CD14-positive monocyte (primary cell): ENCODE data around the gene ORMDL2. TPM values are rescaled to one million over a fixed set of nuclear protein-coding genes. Genes with fewer than 3 reads are reported as not detected.

Experiments
- DNase-seq, 3 donors: peaks; one replicate each; pipeline ENCODE4 v3.0.0-alpha.2; 2011 to 2022
- H2AFZ ChIP-seq: 2 replicates; pipeline ENCODE4 v1.6.0; 2012; ENCODE audit warnings: mild to moderate bottlenecking, low read depth, low read length, inconsistent platforms; ENCODE audit not compliant: insufficient read depth, poor library complexity, severe bottlenecking
- H3K27ac ChIP-seq, 2 donors: 1 replicate in 1 of 2; 2 replicates in 1 of 2; pipeline ENCODE4 v1.5.1; 2012 to 2013; ENCODE audit warnings: low read length in 2 of 2, control low read depth in 1 of 2, inconsistent platforms in 1 of 2, low read depth in 1 of 2, mild to moderate bottlenecking in 1 of 2
- H3K27me3 ChIP-seq, 2 donors: one replicate each; pipeline versions ENCODE4 v1.6.0 to v1.6.1; 2011 to 2013; ENCODE audit warnings: low read length in 2 of 2; ENCODE audit not compliant: control insufficient read depth in 2 of 2, insufficient read depth in 2 of 2
- H3K36me3 ChIP-seq, 2 donors: replicated peaks in 1 of 2; 1 replicate in 1 of 2; 2 replicates in 1 of 2; pipeline versions ENCODE4 v1.5.1 to v1.6.1; 2012 to 2013; ENCODE audit warnings: low read length in 2 of 2, control low read depth in 1 of 2, inconsistent platforms in 1 of 2, mild to moderate bottlenecking in 1 of 2; ENCODE audit not compliant: insufficient read depth in 2 of 2, control insufficient read depth in 1 of 2
- H3K4me1 ChIP-seq, 2 donors: 1 replicate in 1 of 2; 2 replicates in 1 of 2; pipeline versions ENCODE4 v1.5.1 to v1.6.1; 2012 to 2013; ENCODE audit warnings: low read length in 2 of 2, control low read depth in 1 of 2, inconsistent platforms in 1 of 2, mild to moderate bottlenecking in 1 of 2, moderate library complexity in 1 of 2; ENCODE audit not compliant: insufficient read depth in 2 of 2, control insufficient read depth in 1 of 2
- H3K4me2 ChIP-seq: replicated peaks from 2 replicates; pipeline ENCODE3; 2012; ENCODE audit warnings: low read length, moderate library complexity, mild to moderate bottlenecking; ENCODE audit not compliant: poor library complexity, severe bottlenecking; ENCODE audit errors: extremely low read depth
- H3K4me3 ChIP-seq, 3 experiments: fragments of 200-600 bp in 1 of 3; sonication (generic) in 1 of 3; replicated peaks in 1 of 3; 1 replicate in 2 of 3; 2 replicates in 1 of 3; pipeline ENCODE4 v1.5.1; 2011 to 2013; ENCODE audit warnings: low read length in 3 of 3, mild to moderate bottlenecking in 3 of 3, control low read depth in 2 of 3, low read depth in 2 of 3, inconsistent platforms in 1 of 3, moderate library complexity in 1 of 3
- H3K79me2 ChIP-seq: 2 replicates; pipeline ENCODE4 v1.6.0; 2012; ENCODE audit warnings: mild to moderate bottlenecking, control low read depth, inconsistent platforms, low read length, moderate library complexity; ENCODE audit not compliant: insufficient read depth
- H3K9ac ChIP-seq: 2 replicates; pipeline ENCODE4 v1.6.0; 2017; ENCODE audit warnings: low read length, mild to moderate bottlenecking; ENCODE audit not compliant: insufficient read depth, poor library complexity, severe bottlenecking
- H3K9me3 ChIP-seq, 2 donors: replicated peaks in 1 of 2; 1 replicate in 1 of 2; 2 replicates in 1 of 2; pipeline versions ENCODE4 v1.5.1 to v1.6.1; 2012 to 2013; ENCODE audit warnings: low read length in 2 of 2, control low read depth in 1 of 2; ENCODE audit not compliant: control insufficient read depth in 1 of 2, insufficient read depth in 1 of 2
- H4K20me1 ChIP-seq: 2 replicates; pipeline ENCODE4 v1.6.0; 2012; ENCODE audit warnings: mild to moderate bottlenecking, low read length, control low read depth, moderate library complexity; ENCODE audit not compliant: insufficient read depth
- H3K27ac Mint-ChIP-seq, 7 donors: one replicate each; pipeline ENCODE4 v1.8.0; 2020; ENCODE audit warnings: mild to moderate bottlenecking in 7 of 7, mixed read lengths in 7 of 7, moderate library complexity in 6 of 7, inconsistent platforms in 2 of 7
- H3K27me3 Mint-ChIP-seq, 3 donors: one replicate each; pipeline ENCODE4 v1.8.0; 2021 to 2022; ENCODE audit warnings: low read depth in 3 of 3, mild to moderate bottlenecking in 3 of 3, mixed read lengths in 3 of 3, moderate library complexity in 3 of 3, inconsistent platforms in 1 of 3
- H3K36me3 Mint-ChIP-seq, 2 donors: one replicate each; pipeline ENCODE4 v1.8.0; 2020; ENCODE audit warnings: mixed read lengths in 2 of 2, inconsistent platforms in 1 of 2, mild to moderate bottlenecking in 1 of 2
- H3K4me1 Mint-ChIP-seq: one replicate; pipeline ENCODE4 v1.8.0; 2020; ENCODE audit warnings: mild to moderate bottlenecking, mixed read lengths
- H3K4me3 Mint-ChIP-seq, 2 donors: one replicate each; pipeline ENCODE4 v1.8.0; 2020; ENCODE audit warnings: mild to moderate bottlenecking in 2 of 2, mixed read lengths in 2 of 2, moderate library complexity in 1 of 2
- H3K9me3 Mint-ChIP-seq, 7 donors: one replicate each; pipeline ENCODE4 v1.8.0; 2020 to 2022; ENCODE audit warnings: mixed read lengths in 7 of 7, mild to moderate bottlenecking in 6 of 7, moderate library complexity in 6 of 7, inconsistent platforms in 2 of 7
- WGBS: methylation state at CpG from one replicate; pipeline ENCODE4 v1.1.5; 2013; ENCODE audit warnings: missing lambda C conversion rate; ENCODE audit not compliant: insufficient coverage; 5-methylcytosine and 5-hydroxymethylcytosine counted together
- intact Hi-C, 2 donors: fragments of 100-400 bp; cut with micrococcal nuclease; formaldehyde crosslinking; loops; one replicate each; pipeline versions ENCODE4 v1.15.0 to v1.15.1; 2023
- polyA plus RNA-seq, 3 donors: library from polyadenylated mRNA; depleted of rRNA in 1 of 3; unstranded in 2 of 3; stranded (reverse) in 1 of 3; fragments of 300-500 nt in 2 of 3; fragments of >200 nt in 1 of 3; fragmentation: Illumina TruSeq in 2 of 3; gene quantifications; 1 replicate in 2 of 3; 2 replicates in 1 of 3; pipeline ENCODE4 v1.2.3, GENCODE V29; 2012 to 2021
- TF ChIP-seq, protein P1 (sequence below): fragments of 200-600 bp; IDR thresholded peaks from one replicate; pipeline ENCODE4 v1.8.0; 2022; ENCODE audit warnings: antibody characterized with exemption, mild to moderate bottlenecking

Gene ORMDL2
- polyA plus RNA-seq, 3 donors: 15.5 to 140 (median 137) TPM

DNA sequence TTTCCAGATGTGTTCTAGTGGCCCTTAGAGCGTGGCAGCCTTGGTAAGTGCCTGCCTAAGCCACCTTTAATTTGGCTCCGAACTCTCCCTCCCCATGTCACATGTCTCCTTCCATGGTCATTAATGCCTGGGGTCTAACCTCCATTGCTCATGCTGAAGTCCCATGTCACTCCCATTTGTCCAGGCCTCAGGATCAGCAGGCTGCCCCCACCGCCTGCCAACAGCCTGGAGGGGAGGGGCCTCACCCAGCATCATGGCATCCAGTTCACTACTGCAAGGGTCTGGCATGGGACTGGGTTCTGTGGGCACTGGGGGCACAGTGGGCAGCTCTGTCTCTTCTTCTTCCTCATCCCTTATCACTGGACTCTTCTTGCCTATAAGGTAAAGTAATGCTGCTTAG, 20.5 kb downstream of the ORMDL2 start:
- H3K36me3 Mint-ChIP-seq: peaks cover 0 to 3% of the 10 kb centered on the region in 2 donors
- H3K4me1 Mint-ChIP-seq: peaks cover 20% of the 10 kb centered on the region
- TF ChIP-seq, protein P1, sequence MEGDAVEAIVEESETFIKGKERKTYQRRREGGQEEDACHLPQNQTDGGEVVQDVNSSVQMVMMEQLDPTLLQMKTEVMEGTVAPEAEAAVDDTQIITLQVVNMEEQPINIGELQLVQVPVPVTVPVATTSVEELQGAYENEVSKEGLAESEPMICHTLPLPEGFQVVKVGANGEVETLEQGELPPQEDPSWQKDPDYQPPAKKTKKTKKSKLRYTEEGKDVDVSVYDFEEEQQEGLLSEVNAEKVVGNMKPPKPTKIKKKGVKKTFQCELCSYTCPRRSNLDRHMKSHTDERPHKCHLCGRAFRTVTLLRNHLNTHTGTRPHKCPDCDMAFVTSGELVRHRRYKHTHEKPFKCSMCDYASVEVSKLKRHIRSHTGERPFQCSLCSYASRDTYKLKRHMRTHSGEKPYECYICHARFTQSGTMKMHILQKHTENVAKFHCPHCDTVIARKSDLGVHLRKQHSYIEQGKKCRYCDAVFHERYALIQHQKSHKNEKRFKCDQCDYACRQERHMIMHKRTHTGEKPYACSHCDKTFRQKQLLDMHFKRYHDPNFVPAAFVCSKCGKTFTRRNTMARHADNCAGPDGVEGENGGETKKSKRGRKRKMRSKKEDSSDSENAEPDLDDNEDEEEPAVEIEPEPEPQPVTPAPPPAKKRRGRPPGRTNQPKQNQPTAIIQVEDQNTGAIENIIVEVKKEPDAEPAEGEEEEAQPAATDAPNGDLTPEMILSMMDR: no peak
- no peak overlapping the region for H3K4me2 ChIP-seq
- WGBS: 92% methylated on average over 2 of the region's 3 CpGs
- no peaks in the 10 kb centered on the region for H3K36me3 ChIP-seq
- peaks cover 2 to 5% (median 2%) of the 10 kb centered on the region in 3 donors for H3K27me3 Mint-ChIP-seq
- H3K9me3 Mint-ChIP-seq: peaks cover 0 to 2% (median 0%) of the 10 kb centered on the region in 7 donors
- H2AFZ ChIP-seq: no peak overlapping the region
- no peak overlapping the region for H3K4me3 Mint-ChIP-seq
- no peaks in the 10 kb centered on the region for H3K79me2 ChIP-seq
- H3K9ac ChIP-seq: no peak overlapping the region
- intact Hi-C loops: no loop called here
- H4K20me1 ChIP-seq: no peaks in the 10 kb centered on the region
- DNase-seq: no peak
- H3K9me3 ChIP-seq: no peaks in the 10 kb centered on the region
- H3K27me3 ChIP-seq: no peaks in the 10 kb centered on the region
- peaks cover 12% of the 10 kb centered on the region in 2 donors for H3K4me1 ChIP-seq
- no peak overlapping the region for H3K27ac ChIP-seq
- H3K4me3 ChIP-seq: no peak overlapping the region
- no peak overlapping the region for H3K27ac Mint-ChIP-seq

- no peak overlapping the region for H3K9ac ChIP-seq
- H2AFZ ChIP-seq: no peak overlapping the region
- Mint-ChIP-seq H3K4me3 (no peak overlapping the region), H3K4me1 (peaks cover 21% of the 10 kb centered on the region), H3K27me3 (peaks cover 2 to 5% (median 2%) of the 10 kb centered on the region in 3 donors), H3K36me3 (peaks cover 0 to 3% of the 10 kb centered on the region in 2 donors), H3K27ac (peak overlapping the region in 1 of 7 donors; percentile 28), H3K9me3 (peaks cover 0 to 2% (median 0%) of the 10 kb centered on the region in 7 donors)
- H3K4me1 ChIP-seq: peaks cover 12% of the 10 kb centered on the region in 2 donors
- no peaks in the 10 kb centered on the region for H3K36me3 ChIP-seq
- intact Hi-C loops: no loop called here
- TF ChIP-seq, protein P1: no peak
- H3K4me3 ChIP-seq: no peak overlapping the region
- WGBS: 95% methylated on average over 11 of the region's 11 CpGs
- no peak overlapping the region for H3K27ac ChIP-seq
- H3K4me2 ChIP-seq: no peak overlapping the region
- no peaks in the 10 kb centered on the region for H3K79me2 ChIP-seq
- DNase-seq: no peak
- H4K20me1 ChIP-seq: no peaks in the 10 kb centered on the region
- H3K9me3 ChIP-seq: no peaks in the 10 kb centered on the region
- H3K27me3 ChIP-seq: no peaks in the 10 kb centered on the region
Observed at GRCh38 chr12:55839345-55840140, 21.7 kb downstream of the ORMDL2 start.
